Keratinocyte (primary cell): ENCODE results near the gene MYH10. TPM values are rescaled to one million over a fixed set of nuclear protein-coding genes. Genes with fewer than 3 reads are reported as not detected.

Source experiments
- DNase-seq: peaks from one replicate; pipeline ENCODE4 v3.0.0-alpha.2; 2011; ENCODE audit warnings: low read depth, missing footprints, low spot score
- FAIRE-seq: peaks from 2 replicates; lab custom pipeline; 2011; peaks lifted over from hg19 to GRCh38; lab: Jason Lieb, UNC
- H2AFZ ChIP-seq: 2 replicates; pipeline ENCODE4 v1.6.0; 2012; ENCODE audit warnings: low read length, control low read depth, inconsistent platforms; ENCODE audit not compliant: control insufficient read depth
- H3K27ac ChIP-seq: 2 replicates; pipeline ENCODE4 v1.5.1; 2011; ENCODE audit warnings: low read length; ENCODE audit not compliant: control insufficient read depth, insufficient read depth
- H3K27me3 ChIP-seq: 3 replicates; pipeline ENCODE4 v1.6.0; 2011; ENCODE audit warnings: low read length; ENCODE audit not compliant: control insufficient read depth, insufficient read depth; ENCODE audit errors: extremely low read depth
- H3K36me3 ChIP-seq, 2 experiments: 2 replicates in 1 of 2; 3 replicates in 1 of 2; pipeline ENCODE4 v1.5.1; 2011; ENCODE audit warnings: low read length in 2 of 2, mild to moderate bottlenecking in 1 of 2; ENCODE audit not compliant: control insufficient read depth in 2 of 2, insufficient read depth in 2 of 2; ENCODE audit errors: extremely low read depth in 1 of 2
- H3K4me1 ChIP-seq: 3 replicates; pipeline ENCODE4 v1.5.1; 2011; ENCODE audit warnings: low read length; ENCODE audit not compliant: control insufficient read depth, insufficient read depth; ENCODE audit errors: extremely low read depth
- H3K4me2 ChIP-seq: 3 replicates; pipeline ENCODE4 v1.6.0; 2011; ENCODE audit warnings: low read depth, low read length; ENCODE audit not compliant: control insufficient read depth, insufficient read depth; ENCODE audit errors: extremely low read depth
- H3K4me3 ChIP-seq, 3 experiments: fragments of 200-600 bp in 1 of 3; sonication (generic) in 1 of 3; 2 replicates in 2 of 3; 3 replicates in 1 of 3; pipeline ENCODE4 v1.5.1; 2011 to 2016; ENCODE audit warnings: low read length in 3 of 3, mild to moderate bottlenecking in 3 of 3, control low read depth in 2 of 3, inconsistent platforms in 1 of 3, low read depth in 1 of 3, mixed read lengths in 1 of 3, mixed run types in 1 of 3, moderate library complexity in 1 of 3; ENCODE audit not compliant: control insufficient read depth in 2 of 3, insufficient read depth in 2 of 3; ENCODE audit errors: extremely low read depth in 1 of 3
- H3K79me2 ChIP-seq: 2 replicates; pipeline ENCODE4 v1.6.0; 2012; ENCODE audit warnings: low read length; ENCODE audit not compliant: control insufficient read depth, insufficient read depth
- H3K9ac ChIP-seq: 3 replicates; pipeline ENCODE4 v1.6.0; 2011; ENCODE audit warnings: low read length; ENCODE audit not compliant: control insufficient read depth, insufficient read depth; ENCODE audit errors: extremely low read depth
- H3K9me1 ChIP-seq: 3 replicates; pipeline ENCODE4 v1.6.0; 2011; ENCODE audit warnings: low read length; ENCODE audit not compliant: control insufficient read depth, insufficient read depth; ENCODE audit errors: extremely low read depth
- H3K9me3 ChIP-seq: 2 replicates; pipeline ENCODE4 v1.5.1; 2012; ENCODE audit warnings: low read depth, low read length; ENCODE audit not compliant: control insufficient read depth
- H4K20me1 ChIP-seq: 3 replicates; pipeline ENCODE4 v1.6.0; 2011; ENCODE audit warnings: low read length; ENCODE audit not compliant: control insufficient read depth, insufficient read depth; ENCODE audit errors: extremely low read depth
- CTCF ChIP-seq, 3 experiments: IDR thresholded peaks in 1 of 3; conservative IDR thresholded peaks in 1 of 3; optimal IDR thresholded peaks in 1 of 3; 2 replicates in 2 of 3; 3 replicates in 1 of 3; pipeline versions ENCODE3 to v1.5.1; 2011; ENCODE audit warnings: low read length in 3 of 3, mild to moderate bottlenecking in 3 of 3, moderate library complexity in 2 of 3, control low read depth in 1 of 3, inconsistent platforms in 1 of 3; ENCODE audit not compliant: insufficient read depth in 2 of 3; ENCODE audit errors: extremely low read depth in 1 of 3
- EZH2 ChIP-seq: IDR thresholded peaks from one replicate; pipeline ENCODE4 v1.6.1; 2012; ENCODE audit warnings: inconsistent platforms, mild to moderate bottlenecking, low read length, moderate library complexity
- dilution Hi-C: fragments of 300-500 bp; cut with MboI; formaldehyde crosslinking; loops from one replicate; pipeline ENCODE4 v1.7.0; 2020; ENCODE audit warnings: low sequenced_read_pairs; ENCODE audit not compliant: extremely low pct_ligation_motif_present
- polyA plus RNA-seq, 5 experiments: library from polyadenylated mRNA; depleted of rRNA in 3 of 5; stranded (reverse) in 3 of 5; stranded (forward) in 1 of 5; unstranded in 1 of 5; fragments of >200 nt; gene quantifications; 1 replicate in 1 of 5; 2 replicates in 3 of 5; 3 replicates in 1 of 5; pipeline versions ENCODE4 v1.2.1 to v1.2.3, GENCODE V29; 2011 to 2012; ENCODE audit warnings: missing spikeins in 2 of 5, low read depth in 1 of 5, low replicate concordance in 1 of 5

MYH10 gene
- polyA plus RNA-seq, 1 donor (not counting 4 experiments of a cell fraction or from before 2014, with no cell fraction given): 21.2 TPM

- TF ChIP-seq CTCF (optimal IDR thresholded peaks at IDR 0.05 in 1 of 3, IDR thresholded peaks at IDR 0.05 in 1 of 3, conservative IDR thresholded peaks at IDR 0.05 in 1 of 3; ENCODE audit: extremely low read depth in 1 of 3, insufficient read depth in 2 of 3, low read length in 3 of 3) (no peak), EZH2 (no peak)
- Histone ChIP-seq H3K4me2 (no peak overlapping the region), H3K27me3 (no peaks in the 10 kb centered on the region), H2AFZ (no peak overlapping the region), H3K4me1 (peaks cover 6% of the 10 kb centered on the region), H3K9me1 (no peaks in the 10 kb centered on the region), H3K4me3 (no peak overlapping the region), H3K9ac (no peak overlapping the region), H4K20me1 (peaks cover 6% of the 10 kb centered on the region), H3K79me2 (peaks cover 31% of the 10 kb centered on the region), H3K36me3 (peaks cover 32 to 37% of the 10 kb centered on the region in 2 experiments), H3K27ac (no peak overlapping the region), H3K9me3 (no peaks in the 10 kb centered on the region)
- no peak for FAIRE-seq
- dilution Hi-C loops: no loop called here
- no peak for DNase-seq
Measured at GRCh38 chr17:8459107-8459506, 171.4 kb downstream of the MYH10 start.

GRCh38 chr17:8458128-8458527 is 172.4 kb downstream of the MYH10 start:
- Histone ChIP-seq H3K36me3 (peaks cover 26 to 30% of the 10 kb centered on the region in 2 experiments), H3K79me2 (peaks cover 23% of the 10 kb centered on the region)

More at GRCh38 chr17:8458128-8458527, 172.4 kb downstream of the MYH10 start:
- H2AFZ ChIP-seq: no peak overlapping the region
- H3K9ac ChIP-seq: no peak overlapping the region
- no peaks in the 10 kb centered on the region for H3K4me1 ChIP-seq
- H3K9me3 ChIP-seq: no peaks in the 10 kb centered on the region
- no peak for TF ChIP-seq CTCF (optimal IDR thresholded peaks at IDR 0.05 in 1 of 3, IDR thresholded peaks at IDR 0.05 in 1 of 3, conservative IDR thresholded peaks at IDR 0.05 in 1 of 3; ENCODE audit: extremely low read depth in 1 of 3, insufficient read depth in 2 of 3, low read length in 3 of 3)
- TF ChIP-seq EZH2: no peak
- no peak overlapping the region for H3K4me2 ChIP-seq
- H3K4me3 ChIP-seq: no peak overlapping the region
- DNase-seq (no peak), FAIRE-seq (no peak)
- H3K27me3 ChIP-seq: no peaks in the 10 kb centered on the region
- no peak overlapping the region for H3K27ac ChIP-seq
- no peaks in the 10 kb centered on the region for H4K20me1 ChIP-seq
- dilution Hi-C loops: no loop called here
- H3K9me1 ChIP-seq: no peaks in the 10 kb centered on the region
